NCI-H345 (cell line): Measurements from ENCODE around the gene SULT1A1.
"Not testable (repeated sequence)": the region's sequence is repeated elsewhere in the genome, so short reads cannot be mapped to it uniquely, and the experiment has no call there.

Experiments used
- DNase-seq: peaks from one replicate; lab custom pipeline; 2025; lab: John Stamatoyannopoulos, UW

The SULT1A1 gene

GRCh38 chr16:28591355-28591754, 18.5 kb downstream of the SULT1A1 start:
- no peak for DNase-seq

- DNase-seq, result no peak
Observed at GRCh38 chr16:28590384-28591340, 19.2 kb downstream of the SULT1A1 start.

GRCh38 chr16:28589930-28590329, 19.9 kb downstream of the SULT1A1 start:
- no peak for DNase-seq

GRCh38 chr16:28589069-28589468, 20.8 kb downstream of the SULT1A1 start:
- no peak for DNase-seq

GRCh38 chr16:28587386-28587785, 22.5 kb downstream of the SULT1A1 start:
- no peak for DNase-seq

GRCh38 chr16:28586466-28586865, 23.4 kb downstream of the SULT1A1 start:
- DNase-seq, result no peak

- no peak for DNase-seq
Observed at GRCh38 chr16:28585674-28586073, 24.2 kb downstream of the SULT1A1 start.

- no peak for DNase-seq
Observed at GRCh38 chr16:28580726-28581315, 29.0 kb downstream of the SULT1A1 start.

- DNase-seq, result no peak
Observed at GRCh38 chr16:28575446-28576109, 34.3 kb downstream of the SULT1A1 start.

- no peak for DNase-seq
Observed at GRCh38 chr16:28574925-28575324, 34.9 kb downstream of the SULT1A1 start.

GRCh38 chr16:28573738-28574718, 35.8 kb downstream of the SULT1A1 start:
- DNase-seq, result no peak

GRCh38 chr16:28572696-28573510, 36.9 kb downstream of the SULT1A1 start:
- DNase-seq, result no peak

- no peak for DNase-seq
Observed at GRCh38 chr16:28569968-28570752, 39.7 kb downstream of the SULT1A1 start.

- no peak for DNase-seq
Observed at GRCh38 chr16:28569021-28569420, 40.8 kb downstream of the SULT1A1 start.

GRCh38 chr16:28567292-28567691, 42.6 kb downstream of the SULT1A1 start:
- no peak for DNase-seq

GRCh38 chr16:28566233-28566925, 43.5 kb downstream of the SULT1A1 start:
- DNase-seq, result not testable (repeated sequence)

- no peak for DNase-seq
Observed at GRCh38 chr16:28563218-28563617, 46.6 kb downstream of the SULT1A1 start.

GRCh38 chr16:28562199-28562598, 47.6 kb downstream of the SULT1A1 start:
- no peak for DNase-seq

GRCh38 chr16:28561557-28562187, 48.2 kb downstream of the SULT1A1 start:
- DNase-seq, result no peak
